Choroid plexus epithelial cell (primary cell): ENCODE results near the gene NTSR1.

Source experiments
- DNase-seq: peaks from one replicate; pipeline ENCODE4 v3.0.0-alpha.2; 2010; ENCODE audit warnings: low read depth
- H3K4me3 ChIP-seq: 2 replicates; pipeline ENCODE4 v1.5.1; 2011; ENCODE audit warnings: low read depth, mild to moderate bottlenecking, control low read depth, low read length, moderate library complexity
- CTCF ChIP-seq: conservative IDR thresholded peaks from 2 replicates; pipeline ENCODE4 v1.5.1; 2011; ENCODE audit warnings: low read depth, mild to moderate bottlenecking, control low read depth, inconsistent platforms, low read length, moderate library complexity

The NTSR1 gene

DNA sequence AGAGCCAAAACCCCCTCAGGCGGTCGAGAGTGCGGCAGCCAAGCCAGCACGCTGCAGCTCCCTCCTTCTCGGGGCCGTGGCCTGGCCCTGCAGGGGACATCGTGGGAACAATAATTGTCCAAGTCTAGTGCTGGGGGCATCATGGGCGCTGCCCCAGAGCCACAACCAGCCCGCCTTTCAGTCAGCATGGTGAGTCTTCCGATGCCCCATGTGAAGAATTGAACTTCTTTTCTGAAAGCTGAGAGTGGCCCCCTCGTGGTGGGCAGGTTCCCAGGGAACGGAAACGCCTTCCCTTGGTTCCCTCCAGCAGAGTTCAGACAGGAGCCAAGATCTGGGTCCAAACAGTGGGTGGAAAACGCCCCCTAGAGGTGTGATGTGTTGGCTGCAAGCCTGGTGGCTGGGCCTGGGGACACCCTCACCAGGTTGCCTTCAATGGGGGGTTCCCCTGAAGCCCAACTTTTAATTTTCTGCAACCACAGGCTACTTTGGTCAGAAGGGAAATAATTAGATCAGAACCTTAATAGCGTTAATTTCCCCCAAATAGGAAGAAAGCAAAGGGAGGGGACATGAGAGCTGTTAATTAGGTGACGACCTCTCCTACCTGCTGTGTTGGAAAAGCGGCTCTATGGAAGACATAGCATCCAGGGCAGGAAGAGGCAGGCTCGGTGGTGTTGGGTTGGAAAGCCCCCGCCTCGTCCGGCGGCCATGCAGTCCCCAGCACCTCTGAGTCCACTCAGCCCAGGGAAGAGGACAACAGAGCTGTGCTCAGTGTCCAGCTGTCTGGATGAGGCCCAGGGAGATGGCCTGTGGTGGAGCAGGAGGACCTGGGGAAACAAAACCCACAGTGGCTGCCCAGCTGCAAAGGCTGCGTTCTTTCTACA, 82.9 kb downstream of the NTSR1 start:
- peak; percentile 99 for TF ChIP-seq CTCF
- no peak overlapping the region for H3K4me3 ChIP-seq
- peak; percentile 94 for DNase-seq

GRCh38 chr20:62792182-62792939, 83.7 kb downstream of the NTSR1 start:
- H3K4me3 ChIP-seq: no peak overlapping the region
- peak; percentile 68 for DNase-seq
- no peak for TF ChIP-seq CTCF

- H3K4me3 ChIP-seq: no peak overlapping the region
- TF ChIP-seq CTCF: no peak
- no peak for DNase-seq
These were observed 84.5 kb downstream of the NTSR1 start for GRCh38 chr20:62792940-62793756.

DNA sequence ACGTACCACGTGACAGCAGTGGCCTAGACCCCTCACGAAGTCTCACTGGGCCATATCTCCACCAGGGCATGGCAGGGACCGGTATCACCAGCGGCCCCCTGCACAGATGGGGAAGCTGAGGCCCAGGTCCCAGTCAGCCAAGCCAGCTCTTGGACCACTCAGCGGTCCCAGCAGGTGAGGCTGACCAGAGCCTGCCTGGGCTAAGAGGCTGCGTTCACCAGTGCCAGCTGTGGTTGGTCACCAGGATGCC, 85.0 kb downstream of the NTSR1 start:
- H3K4me3 ChIP-seq: peak overlapping the region; percentile 45

DNA sequence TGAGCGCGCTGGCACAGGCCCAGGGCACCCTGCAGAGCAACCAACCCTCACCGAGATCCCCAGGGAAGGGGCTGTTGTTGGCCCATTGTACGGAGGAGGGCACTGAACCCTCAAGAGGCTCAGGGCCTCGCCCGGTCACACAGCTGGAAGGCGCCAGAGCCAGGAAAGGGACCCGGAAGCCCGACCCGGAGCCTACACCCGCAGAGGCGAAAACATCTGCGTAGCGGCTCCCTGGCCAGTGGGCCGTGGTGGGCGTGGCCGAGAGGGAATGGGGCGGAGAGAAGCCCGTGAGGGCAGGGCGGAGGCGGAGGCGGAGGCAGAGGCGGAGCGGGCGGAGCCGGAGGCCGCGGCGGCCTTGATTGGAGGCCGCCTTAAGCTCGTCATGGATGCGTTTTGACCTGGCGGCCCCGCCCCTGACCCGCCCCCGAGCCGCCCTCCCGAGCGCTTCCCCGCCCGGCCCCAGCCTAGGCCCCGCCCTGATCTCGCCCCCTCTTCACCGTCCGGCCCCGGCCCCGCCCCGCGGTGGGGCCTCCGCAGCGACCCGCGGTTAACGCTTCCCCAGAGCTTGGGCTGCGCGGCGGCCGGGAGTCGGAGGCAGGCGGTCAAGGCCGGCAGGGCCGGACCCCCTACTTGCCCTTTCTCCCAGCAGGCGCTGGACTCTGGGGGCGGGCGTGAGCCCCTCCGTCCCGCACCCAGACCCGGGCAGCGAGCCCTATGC, 85.5 kb downstream of the NTSR1 start:
- TF ChIP-seq CTCF: no peak
- peak; percentile 97 for DNase-seq
- H3K4me3 ChIP-seq: peak overlapping the region; percentile 74

More for the DNA sequence above, 85.0 kb downstream of the NTSR1 start:
- no peak for TF ChIP-seq CTCF
- no peak for DNase-seq

DNA sequence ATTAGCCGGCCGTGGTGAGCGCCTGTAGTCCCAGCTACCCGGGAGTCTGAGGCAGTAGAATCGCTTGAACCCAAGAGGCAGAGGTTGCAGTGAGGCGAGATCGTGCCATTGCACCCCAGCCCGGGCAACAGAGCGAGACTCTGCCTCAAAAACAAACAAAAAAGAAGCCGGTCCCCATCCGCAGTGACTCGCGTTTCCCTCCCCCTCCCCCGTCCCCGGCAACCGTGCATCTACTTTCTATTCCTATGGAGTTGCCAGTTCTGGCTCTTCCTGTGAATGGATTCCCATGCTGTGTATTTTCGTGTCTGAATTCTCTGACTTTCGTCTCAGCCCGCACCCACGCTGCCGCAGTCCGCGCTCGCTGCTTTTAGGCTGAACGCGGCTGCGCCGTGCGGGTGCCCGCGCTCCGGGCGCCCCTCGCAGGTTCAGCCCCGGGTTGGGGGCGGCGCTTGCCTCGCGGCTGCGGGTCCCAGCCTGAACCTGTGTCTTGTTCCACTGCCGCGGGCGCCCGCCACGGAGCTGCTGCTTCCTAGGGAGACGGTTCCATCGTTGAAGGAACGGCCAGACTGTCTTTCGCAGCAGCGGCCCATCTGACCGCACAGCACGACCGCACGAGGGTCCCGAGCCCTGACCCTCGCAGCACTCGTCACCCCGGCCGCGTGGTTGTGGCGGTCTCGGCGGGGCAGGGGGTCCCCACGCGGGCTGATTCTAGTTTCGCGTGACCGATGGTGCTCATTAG, 86.6 kb downstream of the NTSR1 start:
- DNase-seq: peak; percentile 59
- H3K4me3 ChIP-seq: peak overlapping the region; percentile 74
- TF ChIP-seq CTCF: no peak
